Osteoblast (primary cell): ENCODE measurements around the gene PTPRN2. TPM values are rescaled to one million over a fixed set of nuclear protein-coding genes. Genes with fewer than 3 reads are reported as not detected.
"Not testable (repeated sequence)": the region's sequence is repeated elsewhere in the genome, so short reads cannot be mapped to it uniquely, and the experiment has no call there.

Source experiments
- DNase-seq: peaks from one replicate; pipeline ENCODE4 v3.0.0; 2011; ENCODE audit warnings: low spot score, mixed read lengths; ENCODE audit not compliant: insufficient read length; ENCODE audit errors: missing footprints
- H2AFZ ChIP-seq: 2 replicates; pipeline ENCODE4 v1.6.0; 2011; ENCODE audit warnings: mild to moderate bottlenecking, low read length
- H3K27ac ChIP-seq: 2 replicates; pipeline ENCODE4 v1.5.1; 2011; ENCODE audit warnings: mild to moderate bottlenecking, low read depth, low read length, moderate library complexity
- H3K27me3 ChIP-seq: 2 replicates; pipeline ENCODE4 v1.6.0; 2012; ENCODE audit warnings: mild to moderate bottlenecking, control low read depth, inconsistent platforms, low read length, moderate library complexity; ENCODE audit not compliant: insufficient read depth
- H3K36me3 ChIP-seq: 2 replicates; pipeline ENCODE4 v1.5.1; 2011; ENCODE audit warnings: mild to moderate bottlenecking, low read length, control low read depth, moderate library complexity; ENCODE audit not compliant: insufficient read depth
- H3K4me1 ChIP-seq: 2 replicates; pipeline ENCODE4 v1.5.1; 2011; ENCODE audit warnings: mild to moderate bottlenecking, low read length, control low read depth, moderate library complexity; ENCODE audit not compliant: insufficient read depth
- H3K4me2 ChIP-seq: 2 replicates; pipeline ENCODE4 v1.6.0; 2011; ENCODE audit warnings: mild to moderate bottlenecking, low read length; ENCODE audit not compliant: insufficient read depth
- H3K4me3 ChIP-seq: fragments of 200-600 bp; sonication (generic); 3 replicates; pipeline ENCODE4 v1.5.1; 2012; ENCODE audit warnings: mild to moderate bottlenecking, low read length, inconsistent platforms; ENCODE audit not compliant: insufficient read depth
- H3K79me2 ChIP-seq: 2 replicates; pipeline ENCODE4 v1.6.0; 2012; ENCODE audit warnings: mild to moderate bottlenecking, low read length, control low read depth, inconsistent platforms; ENCODE audit not compliant: insufficient read depth
- H3K9me3 ChIP-seq: 2 replicates; pipeline ENCODE4 v1.5.1; 2011; ENCODE audit warnings: low read depth, low read length, control low read depth
- H4K20me1 ChIP-seq: 2 replicates; pipeline ENCODE4 v1.6.0; 2012; ENCODE audit warnings: mild to moderate bottlenecking, low read length, control low read depth; ENCODE audit not compliant: insufficient read depth
- total RNA-seq: library from RNA; depleted of rRNA; stranded (reverse); fragments of >200 nt; gene quantifications from 2 replicates; pipeline ENCODE4 v1.2.3, GENCODE V29; 2012
- TF ChIP-seq, protein P1 (sequence below): IDR thresholded peaks from 2 replicates; pipeline ENCODE4 v1.5.1; 2011; ENCODE audit warnings: mild to moderate bottlenecking, low read depth, low read length, moderate library complexity; ENCODE audit errors: extremely low read depth

Gene PTPRN2
- total RNA-seq, 1 donor = 0.36 TPM

DNA sequence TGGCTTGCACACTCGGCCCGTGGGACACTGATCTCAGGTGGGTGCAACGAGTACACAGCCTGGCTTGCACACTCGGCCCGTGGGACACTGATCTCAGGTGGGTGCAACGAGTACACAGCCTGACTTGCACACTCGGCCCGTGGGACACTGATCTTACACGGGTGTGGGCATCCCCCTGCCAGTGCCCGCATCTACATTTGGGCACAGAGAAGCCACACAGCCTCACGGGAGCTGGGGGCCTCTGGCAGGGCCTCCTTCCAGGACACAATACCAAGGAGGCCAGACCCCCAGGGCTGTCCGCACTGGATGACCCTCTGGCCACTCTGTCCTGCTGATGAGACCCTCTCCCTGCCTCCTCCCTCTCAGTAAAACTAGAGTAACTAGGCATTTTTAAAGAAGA lies 920.4 kb downstream of the PTPRN2 start:
- Histone ChIP-seq H3K79me2 (no peaks in the 10 kb centered on the region), H4K20me1 (no peaks in the 10 kb centered on the region), H2AFZ (no peak overlapping the region), H3K27me3 (no peaks in the 10 kb centered on the region), H3K4me1 (no peaks in the 10 kb centered on the region), H3K4me3 (no peak overlapping the region), H3K27ac (no peak overlapping the region), H3K36me3 (no peaks in the 10 kb centered on the region), H3K9me3 (no peaks in the 10 kb centered on the region), H3K4me2 (no peak overlapping the region)
- DNase-seq = no peak
- TF ChIP-seq, protein P1, sequence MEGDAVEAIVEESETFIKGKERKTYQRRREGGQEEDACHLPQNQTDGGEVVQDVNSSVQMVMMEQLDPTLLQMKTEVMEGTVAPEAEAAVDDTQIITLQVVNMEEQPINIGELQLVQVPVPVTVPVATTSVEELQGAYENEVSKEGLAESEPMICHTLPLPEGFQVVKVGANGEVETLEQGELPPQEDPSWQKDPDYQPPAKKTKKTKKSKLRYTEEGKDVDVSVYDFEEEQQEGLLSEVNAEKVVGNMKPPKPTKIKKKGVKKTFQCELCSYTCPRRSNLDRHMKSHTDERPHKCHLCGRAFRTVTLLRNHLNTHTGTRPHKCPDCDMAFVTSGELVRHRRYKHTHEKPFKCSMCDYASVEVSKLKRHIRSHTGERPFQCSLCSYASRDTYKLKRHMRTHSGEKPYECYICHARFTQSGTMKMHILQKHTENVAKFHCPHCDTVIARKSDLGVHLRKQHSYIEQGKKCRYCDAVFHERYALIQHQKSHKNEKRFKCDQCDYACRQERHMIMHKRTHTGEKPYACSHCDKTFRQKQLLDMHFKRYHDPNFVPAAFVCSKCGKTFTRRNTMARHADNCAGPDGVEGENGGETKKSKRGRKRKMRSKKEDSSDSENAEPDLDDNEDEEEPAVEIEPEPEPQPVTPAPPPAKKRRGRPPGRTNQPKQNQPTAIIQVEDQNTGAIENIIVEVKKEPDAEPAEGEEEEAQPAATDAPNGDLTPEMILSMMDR = no peak

DNA sequence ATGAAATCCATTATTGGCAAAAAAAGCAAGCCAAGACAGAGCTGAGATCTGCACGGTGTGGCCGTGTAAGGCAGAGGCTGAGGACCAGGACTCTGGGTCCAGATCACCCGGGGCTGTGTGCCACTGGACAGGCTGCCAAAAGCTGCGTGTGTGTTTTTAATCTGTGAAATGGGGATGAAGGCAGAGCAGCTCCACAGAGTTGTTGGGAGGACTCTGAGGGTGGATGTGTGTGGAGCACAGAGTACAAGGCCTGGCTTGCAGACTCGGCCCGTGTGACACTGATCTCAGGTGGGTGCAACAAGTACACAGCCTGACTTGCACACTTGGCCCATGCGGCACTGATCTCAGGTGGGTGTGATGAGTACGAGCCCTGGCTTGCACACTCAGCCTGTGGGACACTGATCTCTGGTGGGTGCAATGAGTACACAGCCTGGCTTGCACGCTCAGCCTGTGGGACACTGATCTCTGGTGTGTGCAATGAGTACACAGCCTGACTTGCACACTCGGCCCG lies 921.0 kb downstream of the PTPRN2 start:
- TF ChIP-seq, protein P1 = no peak
- H3K4me3 ChIP-seq = no peak overlapping the region
- H4K20me1 ChIP-seq = no peaks in the 10 kb centered on the region
- H3K4me1 ChIP-seq = no peaks in the 10 kb centered on the region
- H3K27ac ChIP-seq = no peak overlapping the region
- H3K9me3 ChIP-seq = no peaks in the 10 kb centered on the region
- no peak overlapping the region for H2AFZ ChIP-seq
- no peaks in the 10 kb centered on the region for H3K27me3 ChIP-seq
- no peaks in the 10 kb centered on the region for H3K36me3 ChIP-seq
- H3K4me2 ChIP-seq = no peak overlapping the region
- H3K79me2 ChIP-seq = no peaks in the 10 kb centered on the region
- DNase-seq = no peak

DNA sequence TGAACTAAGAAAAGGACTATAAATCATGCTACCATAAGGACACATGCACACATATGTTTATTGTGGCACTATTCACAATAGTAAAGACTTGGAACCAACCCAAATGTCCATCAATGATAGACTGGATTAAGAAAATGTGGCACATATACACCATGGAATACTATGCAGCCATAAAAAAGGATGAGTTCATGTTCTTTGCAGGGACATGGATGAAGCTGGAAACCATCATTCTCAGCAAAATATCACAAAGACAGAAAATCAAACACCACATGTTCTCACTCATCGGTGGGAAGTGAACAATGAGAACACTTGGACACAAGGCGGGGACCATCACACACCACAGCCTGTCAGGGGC lies 922.0 kb downstream of the PTPRN2 start:
- not testable (repeated sequence) for H3K4me3 ChIP-seq, H3K27me3 ChIP-seq, H2AFZ ChIP-seq, H3K27ac ChIP-seq, H3K79me2 ChIP-seq, H4K20me1 ChIP-seq, H3K9me3 ChIP-seq, DNase-seq, H3K4me2 ChIP-seq, H3K36me3 ChIP-seq, H3K4me1 ChIP-seq

DNA sequence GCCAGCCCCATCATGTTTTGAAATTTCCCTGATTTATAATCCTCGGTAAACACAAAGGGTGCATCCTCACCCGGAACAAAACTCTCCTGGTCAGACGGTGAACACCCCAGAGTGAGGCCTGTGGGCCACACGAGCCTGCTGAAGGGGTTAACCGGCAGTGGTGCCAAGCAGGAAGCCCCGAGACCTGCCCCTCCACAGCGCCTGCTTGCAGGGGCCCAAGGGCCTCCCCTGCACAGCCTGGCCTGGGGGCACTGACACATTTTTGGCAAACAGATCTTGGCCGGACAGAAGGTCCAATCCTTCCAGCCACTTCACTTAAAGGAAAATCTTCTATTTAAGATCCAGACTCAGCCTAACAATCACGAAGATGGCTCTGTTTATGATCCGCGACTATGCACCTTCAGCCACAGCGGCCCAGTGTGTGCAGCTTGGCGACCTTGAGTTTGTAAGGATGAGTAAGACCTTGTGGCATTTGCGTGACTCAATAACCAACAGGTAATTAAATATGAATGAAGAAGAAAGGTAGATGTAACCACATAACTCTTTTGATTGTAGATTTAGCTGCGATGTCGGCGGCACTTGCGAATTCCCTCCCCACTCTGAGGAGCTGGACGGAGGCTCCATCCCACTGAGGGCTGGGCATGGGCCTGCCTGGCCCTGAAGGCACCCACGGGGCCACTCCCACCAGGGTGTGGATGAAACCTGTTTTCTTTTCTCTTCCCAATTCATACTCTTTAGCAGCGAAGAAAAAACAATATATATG lies 922.6 kb downstream of the PTPRN2 start:
- no peaks in the 10 kb centered on the region for H4K20me1 ChIP-seq
- DNase-seq = no peak
- H3K79me2 ChIP-seq = no peaks in the 10 kb centered on the region
- no peak overlapping the region for H2AFZ ChIP-seq
- TF ChIP-seq, protein P1 = no peak
- no peak overlapping the region for H3K27ac ChIP-seq
- no peaks in the 10 kb centered on the region for H3K4me1 ChIP-seq
- no peak overlapping the region for H3K4me2 ChIP-seq
- H3K36me3 ChIP-seq = no peaks in the 10 kb centered on the region
- H3K4me3 ChIP-seq = no peak overlapping the region
- H3K9me3 ChIP-seq = no peaks in the 10 kb centered on the region
- H3K27me3 ChIP-seq = no peaks in the 10 kb centered on the region
